NCI-H2107 treated with DMSO at 0.1 percent for 48 hours (cell line): ENCODE results near the gene VSIG10.
A peak's percentile ranks its signal among the peaks of the same experiment; 100 is the strongest.

Source experiments
- DNase-seq: peaks from one replicate; lab custom pipeline; 2025; ENCODE audit not compliant: unreplicated experiment; lab: John Stamatoyannopoulos, UW

VSIG10 gene

GRCh38 chr12:118060301-118061010 lies 43.4 kb downstream of the VSIG10 start:
- peak; percentile 37 for DNase-seq

DNA sequence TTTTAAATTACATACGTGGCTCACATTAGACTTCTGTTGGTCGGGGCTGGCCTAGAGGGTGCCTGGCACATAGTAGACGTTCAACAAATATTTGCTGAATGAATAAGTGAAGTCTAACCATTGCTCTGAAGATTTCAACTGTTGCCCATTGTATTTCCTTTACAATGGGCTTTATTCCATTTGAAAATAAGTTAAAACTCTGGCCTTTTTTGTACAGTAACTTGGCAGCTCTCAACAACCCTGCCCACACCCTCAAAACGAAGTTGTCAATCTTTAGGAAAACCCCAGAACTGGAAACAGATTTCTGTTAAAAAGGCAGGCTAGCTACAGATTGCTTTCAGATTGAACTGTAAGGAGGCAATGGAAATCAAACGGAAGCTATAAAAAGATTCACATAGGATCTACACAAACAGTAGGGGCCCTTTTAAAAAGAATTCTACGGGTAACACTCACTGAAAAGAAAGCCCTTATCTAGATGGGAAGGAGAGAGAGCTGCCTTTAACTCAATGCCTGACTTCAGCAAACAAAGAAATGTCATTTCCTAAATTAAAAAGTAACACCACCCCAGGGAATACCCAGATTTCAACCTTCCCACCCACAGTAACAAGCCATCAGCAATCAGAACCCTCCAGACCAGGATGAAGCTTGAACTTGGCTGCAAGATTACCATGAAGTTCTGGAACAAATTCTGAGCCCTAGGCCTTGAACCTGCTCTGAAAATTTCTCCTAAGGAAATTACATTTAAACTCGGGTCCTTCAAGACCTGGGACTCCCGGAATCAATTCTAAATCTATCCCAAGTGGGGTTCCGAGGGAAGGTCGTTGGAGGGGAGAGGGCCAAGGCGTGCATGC lies 44.2 kb downstream of the VSIG10 start:
- peak; percentile 15 for DNase-seq

DNA sequence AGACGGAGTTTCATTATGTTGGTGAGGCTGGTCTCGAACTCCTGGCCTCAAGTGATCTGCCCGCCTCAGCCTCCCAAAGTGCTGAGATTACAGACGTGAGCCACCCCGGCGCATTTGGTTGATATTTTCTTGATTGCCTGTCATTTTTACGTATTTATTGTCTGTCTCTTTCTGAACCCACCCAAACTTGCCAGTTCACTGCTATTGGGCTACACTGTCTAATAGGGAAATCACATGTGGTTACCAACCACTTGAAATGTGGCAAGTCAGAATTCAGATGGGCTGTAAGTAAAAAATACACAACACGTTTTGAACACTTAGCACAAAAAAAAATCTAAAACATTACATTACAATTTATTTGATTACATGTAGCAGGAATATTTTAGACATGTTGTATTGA lies 44.9 kb downstream of the VSIG10 start:
- no peak for DNase-seq

DNA sequence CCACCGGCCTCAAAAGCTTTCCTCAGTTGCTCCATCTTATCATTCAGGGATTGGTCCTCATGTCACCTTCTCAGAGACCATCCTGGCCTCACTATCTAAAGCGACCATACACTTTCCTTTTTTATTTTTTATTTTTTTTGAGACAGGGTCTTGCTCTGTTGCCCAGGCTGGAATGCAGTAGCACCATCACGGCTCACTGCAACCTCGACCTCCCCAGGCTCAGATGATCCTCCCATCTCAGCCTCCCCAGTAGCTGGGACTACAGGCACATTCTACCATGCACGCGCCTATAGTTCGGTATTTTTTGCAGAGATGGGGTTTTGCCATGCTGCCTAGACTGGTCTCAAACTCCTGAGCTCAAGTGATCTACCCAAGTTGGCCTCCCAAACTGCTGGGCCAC lies 45.6 kb downstream of the VSIG10 start:
- no peak for DNase-seq

- DNase-seq: no peak
Observed at GRCh38 chr12:118055865-118056773, 47.7 kb downstream of the VSIG10 start.

DNA sequence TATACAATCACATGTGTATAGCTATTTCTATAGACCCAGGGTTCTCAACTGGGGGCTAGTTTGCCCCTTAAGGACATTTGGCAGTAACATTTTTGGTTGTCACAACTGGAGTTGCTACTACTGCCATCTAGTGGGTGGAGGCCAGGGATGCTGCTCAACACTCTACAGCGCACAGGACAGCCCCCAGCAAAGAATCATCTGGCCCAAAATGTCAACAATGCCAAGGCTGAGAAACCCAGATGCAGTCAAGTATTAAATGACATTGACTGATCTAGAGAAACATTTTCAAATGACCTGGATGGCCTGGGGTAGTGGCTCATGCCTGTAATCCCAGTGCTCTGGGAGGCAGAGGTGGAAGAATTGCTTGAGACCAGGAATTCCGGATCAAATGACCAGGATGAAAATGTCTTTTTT lies 48.7 kb downstream of the VSIG10 start:
- DNase-seq: peak; percentile 28

- no peak for DNase-seq
Observed at GRCh38 chr12:118053071-118053985, 50.5 kb downstream of the VSIG10 start.

DNA sequence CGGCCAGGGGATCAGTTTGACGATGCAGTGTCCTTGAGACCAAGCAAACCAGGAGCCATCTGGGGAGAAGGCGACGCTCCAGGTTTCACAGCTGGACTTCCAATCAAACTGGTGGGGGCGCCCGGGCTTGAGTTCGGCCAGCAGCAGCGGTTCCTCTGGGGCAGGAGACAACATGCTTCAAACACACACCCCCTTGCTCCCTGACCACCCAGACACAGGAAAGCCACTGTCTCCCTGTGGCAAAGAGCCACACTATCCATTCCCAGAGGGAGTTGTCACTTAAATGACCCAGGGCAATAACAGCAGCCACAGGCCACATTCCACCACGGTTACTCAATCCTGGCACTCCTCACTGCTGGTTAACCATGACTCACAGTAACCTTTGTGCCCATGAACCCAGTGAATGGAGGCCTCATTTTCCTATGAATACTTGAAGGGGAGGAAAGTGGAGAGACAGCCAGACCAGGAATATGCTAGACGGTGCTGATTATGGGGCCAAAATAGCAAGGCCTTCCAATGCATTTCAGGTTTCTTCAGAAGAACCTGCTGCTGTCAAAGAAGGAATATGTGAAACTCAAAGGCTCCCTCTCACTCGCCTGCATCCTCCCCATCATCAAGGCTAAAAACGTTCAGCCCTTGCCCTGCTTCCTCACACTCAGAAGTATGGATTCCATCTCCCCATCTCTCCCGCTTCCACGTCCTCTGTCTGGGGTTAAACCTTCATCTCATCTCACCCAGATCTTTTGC lies 51.3 kb downstream of the VSIG10 start:
- DNase-seq: no peak

DNA sequence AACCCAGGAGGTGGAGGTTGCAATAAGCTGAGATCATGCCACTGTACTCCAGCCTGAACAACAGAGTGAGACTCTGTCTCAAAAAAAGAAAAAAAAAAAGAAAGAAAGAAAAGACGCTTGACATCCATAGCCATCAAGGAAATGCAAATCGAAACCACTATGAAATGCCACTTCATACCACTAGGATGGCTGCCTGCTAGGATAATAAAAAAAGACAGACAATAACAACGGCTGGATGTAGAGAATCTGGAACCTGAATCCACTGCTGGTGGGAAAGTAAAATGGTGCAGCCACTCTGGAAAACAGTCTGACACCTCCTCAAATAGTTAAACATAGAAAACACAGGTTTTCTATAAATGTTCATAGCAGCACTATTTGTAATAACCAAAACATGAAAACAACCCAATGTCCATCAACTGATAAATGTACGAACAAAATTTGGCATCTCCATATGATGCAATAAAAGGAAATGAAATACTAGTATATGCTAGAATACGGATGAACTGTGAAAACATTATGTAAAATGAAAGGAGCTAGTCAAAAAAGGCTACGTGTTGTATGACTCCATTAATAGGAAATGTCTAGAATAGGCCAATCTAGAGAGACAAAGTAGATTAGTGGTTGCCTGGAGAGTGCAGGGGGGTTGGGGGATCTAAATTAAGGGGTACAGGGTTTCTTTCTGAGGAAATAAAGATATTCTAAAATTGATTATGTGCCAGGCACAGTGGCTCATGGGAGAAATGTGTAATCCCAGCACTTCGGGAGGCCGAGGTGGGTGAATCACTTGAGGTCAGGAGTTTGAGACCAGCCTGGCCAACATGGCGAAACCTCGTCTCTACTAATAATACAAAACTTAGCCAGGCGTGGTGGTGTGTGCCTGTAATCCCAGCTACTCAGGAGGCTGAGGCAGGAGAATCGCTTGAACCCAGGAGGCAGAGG lies 52.6 kb downstream of the VSIG10 start:
- DNase-seq: peak; percentile 17

DNA sequence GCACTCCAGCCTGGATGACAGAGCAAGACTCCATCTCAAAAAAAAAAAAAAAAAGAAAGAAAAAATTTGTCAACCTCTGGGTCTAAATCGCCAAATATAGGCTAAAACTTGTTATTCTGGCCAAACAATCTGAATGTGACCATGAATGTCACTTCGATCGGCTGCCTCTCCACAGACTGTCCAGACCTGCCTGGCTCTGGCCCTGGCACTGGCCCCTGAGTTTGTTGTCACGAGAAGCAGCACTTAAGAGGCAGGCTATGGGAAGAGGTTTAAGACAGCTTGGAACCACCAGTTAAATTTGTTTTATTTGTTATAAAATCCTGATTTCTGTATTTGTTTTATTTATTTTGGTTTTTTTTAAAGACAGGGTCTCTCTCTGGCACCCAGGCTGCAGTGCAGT lies 57.4 kb downstream of the VSIG10 start:
- no peak for DNase-seq

DNA sequence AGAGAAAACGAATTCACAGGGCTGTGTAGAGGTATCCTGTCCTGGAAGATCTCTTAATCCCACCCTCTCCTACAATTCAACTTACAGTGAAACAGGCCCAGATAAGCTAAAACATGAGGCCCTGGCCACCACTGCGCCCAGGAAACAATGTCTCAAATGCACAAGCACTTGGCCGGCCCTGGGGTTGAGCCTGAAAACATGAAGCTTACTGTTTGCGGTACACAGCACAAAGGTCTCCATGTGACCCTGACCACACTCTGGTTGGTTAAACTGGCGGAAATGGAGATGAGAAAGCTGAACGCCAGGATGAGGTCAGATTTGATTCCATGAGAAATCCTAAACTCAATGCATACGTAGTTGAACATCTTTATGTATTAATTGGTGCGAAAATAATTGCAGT lies 59.2 kb downstream of the VSIG10 start:
- DNase-seq: no peak

- no peak for DNase-seq
Observed at GRCh38 chr12:118044075-118044474, 59.7 kb downstream of the VSIG10 start.

DNA sequence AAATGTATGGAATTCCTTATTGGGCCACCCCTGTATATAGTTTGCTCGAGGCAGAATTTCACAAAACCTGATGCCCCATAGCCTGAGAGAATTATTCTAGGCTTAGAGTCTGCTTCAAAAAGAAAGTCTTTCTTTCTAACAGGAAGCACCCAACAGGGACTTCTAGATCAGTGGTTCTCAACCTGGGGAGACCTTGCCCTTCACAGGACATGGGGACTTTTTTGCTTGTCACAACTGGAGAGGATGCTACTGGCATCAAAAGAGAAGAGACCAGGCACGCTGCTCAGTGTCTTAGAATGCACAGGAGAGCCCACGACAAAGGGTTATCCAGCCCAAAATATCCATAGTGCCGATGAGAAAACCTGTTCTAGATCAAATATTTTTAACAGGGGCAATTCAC lies 61.7 kb downstream of the VSIG10 start:
- DNase-seq: no peak

DNA sequence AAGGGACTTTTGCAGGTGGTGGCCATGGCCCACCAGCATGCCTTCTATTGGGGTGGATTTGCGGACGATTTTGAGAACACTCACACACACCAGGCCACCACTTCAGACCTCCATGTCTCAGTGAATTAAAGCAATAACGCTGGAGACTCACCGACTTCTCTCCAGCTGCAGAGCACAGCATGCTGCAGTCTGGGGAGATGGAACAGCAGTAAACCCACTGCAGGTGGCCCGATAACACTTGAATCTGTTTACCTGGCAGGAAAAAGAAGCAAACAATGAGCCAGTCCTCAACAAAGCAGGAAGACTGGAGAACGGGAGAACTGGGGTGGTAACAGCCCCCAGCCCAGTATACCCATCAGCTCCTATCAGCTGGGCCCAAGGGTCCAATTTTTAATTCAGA lies 65.7 kb downstream of the VSIG10 start:
- peak; percentile 96 for DNase-seq

GRCh38 chr12:118036672-118037411 lies 67.0 kb downstream of the VSIG10 start:
- no peak for DNase-seq

DNA sequence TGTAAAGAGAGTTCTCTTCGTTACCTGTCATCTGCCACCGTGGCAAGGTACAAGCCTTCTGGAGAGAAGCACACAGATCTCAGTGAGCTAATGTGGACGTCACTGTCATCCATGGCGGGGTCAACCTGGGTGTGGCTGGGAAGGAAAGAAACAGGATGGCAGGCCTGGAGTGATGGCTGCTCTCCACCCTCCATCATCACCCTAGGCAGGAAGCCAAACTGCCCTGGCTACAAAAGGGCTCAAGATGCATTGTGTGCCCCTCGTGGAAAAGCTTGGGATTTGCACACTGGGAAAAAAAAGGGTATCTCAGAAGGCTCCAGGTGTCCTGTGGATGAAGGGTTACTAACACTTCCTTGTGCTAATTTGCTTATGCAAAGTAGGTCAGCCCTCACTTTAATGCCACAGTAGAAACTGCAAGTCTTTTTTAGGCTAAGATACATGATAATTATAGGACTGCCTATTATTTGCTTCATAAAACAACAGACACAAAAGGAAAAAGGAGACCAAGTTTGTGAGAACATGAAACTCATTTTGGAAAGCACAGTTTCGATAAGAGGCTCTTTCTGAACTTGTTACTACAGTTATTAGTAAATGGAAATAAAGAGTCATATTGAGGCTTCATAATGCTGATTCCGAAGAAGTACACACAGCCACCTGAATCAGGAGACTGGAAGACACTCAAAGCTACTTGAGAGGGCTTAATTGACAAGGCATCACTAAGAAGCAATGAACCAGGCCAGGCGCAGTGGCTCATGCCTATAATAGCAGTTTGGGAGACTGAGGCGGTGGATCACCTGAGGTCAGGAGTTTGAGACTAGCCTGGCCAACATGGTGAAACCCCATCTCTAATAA lies 68.4 kb downstream of the VSIG10 start:
- DNase-seq: peak; percentile 64
